K562 (cell line): ENCODE measurements around the gene SMIM29. TPM values are rescaled to one million over a fixed set of nuclear protein-coding genes. Genes with fewer than 3 reads are reported as not detected.

Experiments
- BCLAF1 ChIP-seq, 2 experiments: fragments of 450-650 bp in 1 of 2; IDR thresholded peaks; 2 replicates each; pipeline ENCODE4 v1.6.1; 2011 to 2017; ENCODE audit warnings: low read depth in 2 of 2, antibody characterized with exemption in 1 of 2, borderline replicate concordance in 1 of 2, low read length in 1 of 2, mild to moderate bottlenecking in 1 of 2, mixed read lengths in 1 of 2; ENCODE audit not compliant: control insufficient read depth in 1 of 2
- CCNT2 ChIP-seq: IDR thresholded peaks from 2 replicates; pipeline ENCODE4 v1.6.1; 2011; ENCODE audit warnings: borderline replicate concordance, low read depth, mild to moderate bottlenecking, moderate library complexity, mixed read lengths, low read length; ENCODE audit not compliant: insufficient read length; ENCODE audit errors: extremely low read depth
- CGGBP1 ChIP-seq: fragments of 250-450 bp; sonication (Bioruptor Pico); IDR thresholded peaks from 2 replicates; pipeline ENCODE4 v1.9.0; 2021; ENCODE audit warnings: mild to moderate bottlenecking
- DEAF1 ChIP-seq: fragments of 450-650 bp; formaldehyde crosslinking; IDR thresholded peaks from 2 replicates; pipeline ENCODE4 v1.4.0; 2020; ENCODE audit warnings: mild to moderate bottlenecking, moderate library complexity
- DPF2 ChIP-seq: fragments of 450-650 bp; IDR thresholded peaks from 2 replicates; pipeline ENCODE4 v1.6.1; 2016
- FUS ChIP-seq: fragments of 200-400 bp; formaldehyde crosslinking; optimal IDR thresholded peaks from 2 replicates; pipeline ENCODE3; 2017; ENCODE audit warnings: low read depth, low read length
- GATA2 ChIP-seq: sonication (generic); formaldehyde crosslinking; IDR thresholded peaks from 2 replicates; pipeline ENCODE4 v1.4.0; 2020; ENCODE audit warnings: mild to moderate bottlenecking, missing genetic modification reagents
- GTF2F1 ChIP-seq: IDR thresholded peaks from 2 replicates; pipeline ENCODE4 v1.6.1; 2011; ENCODE audit warnings: low read depth, low read length, improper control_type of control experiment
- HDAC2 ChIP-seq: fragments of 450-650 bp; IDR thresholded peaks from 2 replicates; pipeline ENCODE4 v1.6.1; 2016; ENCODE audit warnings: mild to moderate bottlenecking
- MCM5 ChIP-seq: fragments of 450-650 bp; IDR thresholded peaks from 2 replicates; pipeline ENCODE4 v1.6.1; 2016; ENCODE audit warnings: low read depth
- MNT ChIP-seq, 2 experiments: fragments of 450-650 bp; conservative IDR thresholded peaks; 2 replicates each; pipeline ENCODE4 v1.6.1; 2017; ENCODE audit warnings: mild to moderate bottlenecking in 2 of 2, moderate library complexity in 2 of 2
- NONO ChIP-seq, 2 experiments: fragments of 200-400 bp in 1 of 2; fragments of 450-650 bp in 1 of 2; formaldehyde crosslinking in 1 of 2; IDR thresholded peaks; 2 replicates each; pipeline ENCODE4 v1.6.1; 2017; ENCODE audit warnings: low read depth in 2 of 2, mild to moderate bottlenecking in 2 of 2, moderate library complexity in 2 of 2, low read length in 1 of 2
- RBFOX2 ChIP-seq: fragments of 200-400 bp; formaldehyde crosslinking; IDR thresholded peaks from 2 replicates; pipeline ENCODE4 v1.6.1; 2017; ENCODE audit warnings: low read depth, mild to moderate bottlenecking, low read length, moderate library complexity
- SMARCA4 ChIP-seq: fragments of 450-650 bp; IDR thresholded peaks from 2 replicates; pipeline ENCODE4 v1.6.1; 2016
- SREBF1 ChIP-seq: fragments of 150-350 bp; IDR thresholded peaks from 2 replicates; pipeline ENCODE4 v1.6.1; 2014; ENCODE audit warnings: antibody characterized with exemption, low read depth, low read length, borderline replicate concordance
- STAT5B ChIP-seq: fragments of 250-450 bp; sonication (Bioruptor Pico); IDR thresholded peaks from 2 replicates; pipeline ENCODE4 v1.8.0; 2021; ENCODE audit warnings: mild to moderate bottlenecking, inconsistent platforms
- SUPT5H ChIP-seq: fragments of 450-650 bp; IDR thresholded peaks from 2 replicates; pipeline ENCODE4 v1.6.1; 2016
- U2AF1 ChIP-seq: fragments of 200-400 bp; formaldehyde crosslinking; optimal IDR thresholded peaks from 2 replicates; pipeline ENCODE3; 2017; ENCODE audit warnings: mild to moderate bottlenecking, low read depth, low read length, moderate library complexity
- ZFP30 ChIP-seq: fragments of 250-450 bp; sonication (Bioruptor Pico); IDR thresholded peaks from 2 replicates; pipeline ENCODE4 v1.8.0; 2022; ENCODE audit warnings: moderate library complexity, mild to moderate bottlenecking, inconsistent platforms, borderline replicate concordance
- ZNF121 ChIP-seq: sonication (generic); formaldehyde crosslinking; conservative IDR thresholded peaks from 2 replicates; pipeline ENCODE4 v1.8.0; 2022; ENCODE audit warnings: missing genetic modification reagents
- ZNF395 ChIP-seq: fragments of 200-800 bp; sonication (Bioruptor generic); IDR thresholded peaks from 2 replicates; pipeline ENCODE4 v1.6.1; 2017; ENCODE audit warnings: missing genetic modification characterization, missing compliant biosample characterization
- polyA plus RNA-seq, 8 experiments: library from polyadenylated mRNA; depleted of rRNA in 4 of 8; stranded (reverse) in 5 of 8; unstranded in 3 of 8; fragments of >200 nt; fragmentation: Nextera tagmentation in 2 of 8; fragmentation: Illumina TruSeq in 1 of 8; extraction: Ambion mirVana in 2 of 8; extraction: Trizol in 1 of 8; gene quantifications; 2 replicates each; pipeline versions ENCODE4 v1.2.1 to v1.2.3, GENCODE V29; 2011 to 2014; ENCODE audit warnings: inconsistent platforms in 1 of 8, missing spikeins in 1 of 8
- total RNA-seq, 7 experiments: library from RNA; depleted of rRNA in 6 of 7; stranded (reverse); fragments of >200 nt in 6 of 7; fragmentation: Illumina TruSeq in 2 of 7; extraction: Trizol in 2 of 7; gene quantifications; 2 replicates each; pipeline versions ENCODE4 v1.2.1 to v1.2.3, GENCODE V29; 2011 to 2021; ENCODE audit warnings: low replicate concordance in 1 of 7

The SMIM29 gene
- total and polyA plus RNA-seq, 9 of the 15 experiments (the other 6 are each of a cell fraction or from before 2014, with no cell fraction given): 6.5 to 36.7 (median 20.9) TPM

- TF ChIP-seq MCM5 (no peak), GATA2 (CRISPR knock-in tag) (no peak), ZFP30 (CRISPR knock-in tag) (no peak), FUS (no peak), HDAC2 (peak; percentile 15; the same call in 1 of the 2 replicates), RBFOX2 (no peak), STAT5B (CRISPR knock-in tag) (no peak), ZNF121 (CRISPR knock-in tag) (no peak), MNT (conservative IDR thresholded peaks at IDR 0.05) (peak in 1 of 2 experiments; percentile 40; a peak in 1 of 4 replicates), DEAF1 (CRISPR knock-in tag) (no peak), CGGBP1 (CRISPR knock-in tag) (no peak), GTF2F1 (no peak), NONO (IDR thresholded peaks at IDR 0.05; ENCODE audit: low read depth in 2 of 2, low read length in 1 of 2) (no peak), DPF2 (no peak), ZNF395 (CRISPR knock-in tag) (no peak), SMARCA4 (no peak), SREBF1 (no peak), CCNT2 (no peak), U2AF1 (no peak), SUPT5H (no peak), BCLAF1 (IDR thresholded peaks at IDR 0.05; ENCODE audit: borderline replicate concordance in 1 of 2, control insufficient read depth in 1 of 2, low read depth in 2 of 2, low read length in 1 of 2) (no peak)
- TF ChIP-seq, all 486 proteins: peak for 11
Measured at GRCh38 chr6:34277763-34278112, 28.9 kb upstream of the SMIM29 start (continued).
